ENCODE data around the gene MEI1.

GRCh38 chr22:41742918-41743317 is 43.6 kb downstream of the MEI1 start:
- TF ChIP-seq CTCF (IDR thresholded peaks at IDR 0.05) (no peak), POLR2A (IDR thresholded peaks at IDR 0.05) (no peak)
